Vagina (tissue), 2 donors: ENCODE results near the gene CEP63. TPM values are rescaled to one million over a fixed set of nuclear protein-coding genes. Genes with fewer than 3 reads are reported as not detected.

Experiments
- DNase-seq, 2 donors: peaks; one replicate each; pipeline ENCODE4 v3.0.0-alpha.2; 2017; ENCODE audit errors: extremely low spot score in 2 of 2
- H3K27ac ChIP-seq: fragments of 200-600 bp; sonication (generic); one replicate; pipeline ENCODE4 v1.5.1; 2019
- H3K27me3 ChIP-seq: fragments of 200-600 bp; sonication (generic); one replicate; pipeline ENCODE4 v1.5.1; 2019
- H3K36me3 ChIP-seq, 2 donors: fragments of 200-600 bp; sonication (generic); one replicate each; pipeline ENCODE4 v1.5.1; 2017 to 2019
- H3K4me1 ChIP-seq: fragments of 200-600 bp; sonication (generic); one replicate; pipeline ENCODE4 v1.5.1; 2019
- H3K4me3 ChIP-seq, 2 donors: fragments of 200-600 bp; sonication (generic); 1 replicate in 1 of 2; 2 replicates in 1 of 2; pipeline ENCODE4 v1.5.1; 2016 to 2019
- H3K9me3 ChIP-seq: fragments of 200-600 bp; sonication (generic); one replicate; pipeline ENCODE4 v1.5.1; 2019
- POLR2A ChIP-seq, 2 donors: fragments of 450-650 bp; IDR thresholded peaks; one replicate each; pipeline ENCODE4 v1.6.1; 2017; ENCODE audit warnings: antibody characterized with exemption in 2 of 2, mild to moderate bottlenecking in 2 of 2, moderate library complexity in 2 of 2
- POLR2AphosphoS5 ChIP-seq, 2 donors: sonication (generic); formaldehyde crosslinking; IDR thresholded peaks; one replicate each; pipeline ENCODE4 v1.9.0; 2017; ENCODE audit warnings: antibody characterized with exemption in 2 of 2, mild to moderate bottlenecking in 2 of 2, low read depth in 1 of 2; ENCODE audit not compliant: insufficient read depth in 1 of 2
- intact Hi-C: fragments of 100-400 bp; cut with DNase I; formaldehyde crosslinking; loops from one replicate; pipeline ENCODE4 v1.15.1; 2023
- total RNA-seq: library from RNA; depleted of rRNA; stranded (reverse); fragments of >200 nt; gene quantifications from one replicate; pipeline ENCODE4 v1.2.3, GENCODE V29; 2016
- TF ChIP-seq, protein P1 (sequence below), 3 experiments: fragments of 450-650 bp in 2 of 3; fragments of 200-600 bp in 1 of 3; sonication (generic) in 1 of 3; IDR thresholded peaks; one replicate each; pipeline ENCODE4 v1.5.1; 2017 to 2019; ENCODE audit warnings: antibody characterized with exemption in 3 of 3, mild to moderate bottlenecking in 2 of 3, moderate library complexity in 2 of 3

The CEP63 gene
- total RNA-seq, 1 donor from 2014 or later, result 12.5 TPM

DNA sequence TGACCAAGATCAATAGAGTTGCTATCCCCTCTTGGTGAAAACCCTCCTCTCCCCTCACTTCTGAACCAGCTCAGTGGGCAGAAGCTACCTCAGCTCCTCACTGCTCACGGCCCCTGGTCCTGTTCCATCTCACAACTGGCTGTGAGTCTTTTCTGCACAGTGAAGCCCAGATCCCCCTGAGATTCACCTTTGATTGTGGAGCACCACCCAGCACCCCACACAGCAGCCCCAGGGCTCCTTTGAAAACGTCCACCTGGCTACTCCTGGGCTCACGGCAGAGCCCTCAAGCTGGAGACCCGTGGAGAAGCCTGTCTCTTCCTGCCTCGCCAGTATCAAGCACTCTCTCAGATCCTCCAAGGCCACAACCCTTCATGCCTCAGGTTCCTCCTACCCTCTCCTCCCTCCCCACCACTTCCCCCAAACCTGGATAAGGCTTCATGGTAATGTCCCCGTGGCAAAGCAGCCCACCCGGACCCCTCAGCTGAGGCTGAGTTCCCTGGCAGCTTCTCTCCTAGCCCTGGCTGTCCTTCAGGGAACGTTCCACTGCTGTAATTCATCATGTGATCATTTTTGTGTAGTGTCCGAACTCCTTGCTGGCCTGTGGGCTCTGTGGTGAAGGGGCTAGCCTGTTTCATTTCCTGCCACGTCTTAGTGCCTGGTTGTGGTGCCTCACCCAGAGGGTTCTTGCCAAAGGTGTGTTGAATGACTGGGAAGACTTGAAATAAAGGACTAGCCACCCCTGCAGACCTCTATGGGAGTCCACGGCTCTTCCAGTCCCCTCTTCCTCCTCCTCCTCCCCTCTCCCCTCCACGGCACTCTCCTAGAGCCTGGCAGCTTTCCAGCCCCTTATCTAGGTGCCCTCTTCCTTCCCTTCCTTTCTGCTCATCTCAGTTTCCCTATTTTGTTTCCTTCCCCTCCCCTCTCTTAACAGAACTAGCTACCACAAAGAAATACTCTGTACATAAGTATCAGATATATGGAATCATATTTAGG is 120.5 kb downstream of the CEP63 start:
- no peak for TF ChIP-seq POLR2AphosphoS5 (IDR thresholded peaks at IDR 0.05; ENCODE audit: insufficient read depth in 1 of 2, low read depth in 1 of 2)
- no peak for TF ChIP-seq POLR2A (IDR thresholded peaks at IDR 0.05)
- TF ChIP-seq, protein P1, sequence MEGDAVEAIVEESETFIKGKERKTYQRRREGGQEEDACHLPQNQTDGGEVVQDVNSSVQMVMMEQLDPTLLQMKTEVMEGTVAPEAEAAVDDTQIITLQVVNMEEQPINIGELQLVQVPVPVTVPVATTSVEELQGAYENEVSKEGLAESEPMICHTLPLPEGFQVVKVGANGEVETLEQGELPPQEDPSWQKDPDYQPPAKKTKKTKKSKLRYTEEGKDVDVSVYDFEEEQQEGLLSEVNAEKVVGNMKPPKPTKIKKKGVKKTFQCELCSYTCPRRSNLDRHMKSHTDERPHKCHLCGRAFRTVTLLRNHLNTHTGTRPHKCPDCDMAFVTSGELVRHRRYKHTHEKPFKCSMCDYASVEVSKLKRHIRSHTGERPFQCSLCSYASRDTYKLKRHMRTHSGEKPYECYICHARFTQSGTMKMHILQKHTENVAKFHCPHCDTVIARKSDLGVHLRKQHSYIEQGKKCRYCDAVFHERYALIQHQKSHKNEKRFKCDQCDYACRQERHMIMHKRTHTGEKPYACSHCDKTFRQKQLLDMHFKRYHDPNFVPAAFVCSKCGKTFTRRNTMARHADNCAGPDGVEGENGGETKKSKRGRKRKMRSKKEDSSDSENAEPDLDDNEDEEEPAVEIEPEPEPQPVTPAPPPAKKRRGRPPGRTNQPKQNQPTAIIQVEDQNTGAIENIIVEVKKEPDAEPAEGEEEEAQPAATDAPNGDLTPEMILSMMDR (IDR thresholded peaks at IDR 0.05), result no peak
- H3K4me3 ChIP-seq, result no peak overlapping the region
- no peaks in the 10 kb centered on the region for H3K27me3 ChIP-seq
- H3K9me3 ChIP-seq, result no peaks in the 10 kb centered on the region
- H3K36me3 ChIP-seq, result no peaks in the 10 kb centered on the region
- no peaks in the 10 kb centered on the region for H3K4me1 ChIP-seq
- intact Hi-C loops, result loop anchor here (10.0 kb wide), 1 partner anchor 1288 kb away; no protein-coding TSS in a partner anchor
- H3K27ac ChIP-seq, result no peak overlapping the region
- DNase-seq, result peak; percentile 72 to 84

DNA sequence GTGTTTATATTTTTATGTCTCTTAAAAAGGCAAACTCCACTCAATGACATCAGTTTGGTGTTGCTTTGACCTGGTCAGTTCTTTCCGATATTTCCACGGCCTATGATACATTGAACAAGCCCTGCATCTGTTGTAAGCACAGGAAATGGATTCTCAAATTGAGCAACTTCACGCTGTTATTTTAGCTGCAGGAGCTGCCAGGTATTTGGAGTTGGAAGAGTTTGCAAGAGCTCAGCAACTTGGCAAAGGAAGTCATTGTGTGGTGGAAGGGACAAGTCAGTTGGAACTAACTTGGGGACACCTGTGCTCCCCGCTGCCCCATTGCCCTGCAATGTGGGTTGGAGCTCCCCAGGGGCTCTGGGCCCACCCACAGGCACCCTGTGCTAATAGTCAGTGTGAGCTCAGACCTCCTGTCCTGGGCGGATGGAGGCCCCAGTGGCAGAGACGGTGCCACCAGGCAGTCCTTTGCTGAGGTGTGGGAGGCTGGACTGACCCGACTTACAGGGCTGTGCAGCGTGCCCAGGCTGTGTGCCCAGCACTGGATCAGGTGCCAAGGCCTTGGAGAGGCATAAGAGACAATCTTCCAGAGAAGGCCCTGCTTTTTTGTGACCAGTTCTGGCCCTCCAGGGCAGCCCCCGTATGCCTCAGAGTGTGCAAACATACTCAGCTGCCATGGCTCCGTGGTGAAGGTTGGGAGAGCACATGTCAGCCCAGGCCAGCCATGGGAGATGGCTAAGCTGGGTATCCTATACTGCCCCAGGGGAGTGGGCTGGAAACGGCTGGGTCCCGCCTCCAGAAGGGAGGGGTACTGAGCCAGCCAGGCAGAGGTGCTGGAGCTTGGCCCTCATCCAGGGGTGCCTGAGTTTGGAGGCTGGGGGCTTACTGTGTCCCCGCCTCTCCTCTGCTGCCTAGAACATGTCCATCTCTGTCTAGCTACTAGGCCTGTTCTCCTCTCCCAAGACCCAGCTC is 121.5 kb downstream of the CEP63 start:
- H3K9me3 ChIP-seq, result no peaks in the 10 kb centered on the region
- peak in 1 of 2 donors; percentile 80 for DNase-seq
- no peaks in the 10 kb centered on the region for H3K27me3 ChIP-seq
- intact Hi-C loops, result loop anchor here (10.0 kb wide), 1 partner anchor 1287 kb away; no protein-coding TSS in a partner anchor
- H3K36me3 ChIP-seq, result no peaks in the 10 kb centered on the region
- no peaks in the 10 kb centered on the region for H3K4me1 ChIP-seq
- no peak overlapping the region for H3K4me3 ChIP-seq
- no peak overlapping the region for H3K27ac ChIP-seq
- TF ChIP-seq POLR2A (IDR thresholded peaks at IDR 0.05) (no peak), POLR2AphosphoS5 (IDR thresholded peaks at IDR 0.05; ENCODE audit: insufficient read depth in 1 of 2, low read depth in 1 of 2) (no peak)
- TF ChIP-seq, protein P1 (IDR thresholded peaks at IDR 0.05), result no peak

DNA sequence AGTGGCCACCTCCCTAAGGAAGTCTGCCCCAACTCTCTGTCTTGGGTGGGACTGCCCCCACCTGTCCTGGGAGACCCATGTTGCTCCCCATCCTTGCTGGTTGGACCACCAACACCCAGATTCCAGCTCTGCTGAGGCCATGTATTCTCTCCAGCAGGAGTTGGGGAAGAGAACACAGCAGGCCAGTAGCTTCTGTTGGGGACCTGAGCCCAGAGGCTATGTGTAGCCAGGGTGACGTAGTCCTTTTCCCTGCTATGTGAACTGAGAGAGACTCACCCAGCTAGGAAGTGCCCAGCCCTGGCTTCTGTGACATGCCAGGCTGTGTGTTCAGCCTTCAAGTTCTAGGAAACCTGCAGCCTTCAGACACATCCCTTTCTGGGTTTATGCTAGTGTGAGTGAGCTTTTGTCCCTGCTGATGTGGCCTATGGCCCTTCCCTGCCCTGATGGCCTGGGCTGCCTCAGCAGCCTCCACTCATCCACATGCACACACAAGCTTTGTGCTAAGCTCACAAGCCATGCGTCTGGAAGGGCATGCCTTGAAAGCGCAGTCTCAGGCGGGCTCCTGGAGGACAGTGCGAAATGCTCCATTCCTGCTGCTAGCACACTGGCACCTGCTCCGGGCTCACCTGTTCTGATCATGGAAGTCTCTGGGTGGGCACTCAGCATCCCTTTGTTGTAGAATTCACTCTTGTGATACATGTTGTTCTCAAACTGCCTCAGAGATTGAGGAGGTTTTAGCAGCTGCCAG is 122.3 kb downstream of the CEP63 start:
- DNase-seq, result no peak
- H3K27ac ChIP-seq, result no peak overlapping the region
- H3K4me1 ChIP-seq, result no peaks in the 10 kb centered on the region
- H3K36me3 ChIP-seq, result no peaks in the 10 kb centered on the region
- intact Hi-C loops, result loop anchor here (10.0 kb wide), 1 partner anchor 1287 kb away; no protein-coding TSS in a partner anchor
- H3K4me3 ChIP-seq, result no peak overlapping the region
- no peaks in the 10 kb centered on the region for H3K9me3 ChIP-seq
- no peak for TF ChIP-seq POLR2AphosphoS5 (IDR thresholded peaks at IDR 0.05; ENCODE audit: insufficient read depth in 1 of 2, low read depth in 1 of 2)
- no peak for TF ChIP-seq POLR2A (IDR thresholded peaks at IDR 0.05)
- TF ChIP-seq, protein P1 (IDR thresholded peaks at IDR 0.05), result no peak
- no peaks in the 10 kb centered on the region for H3K27me3 ChIP-seq

DNA sequence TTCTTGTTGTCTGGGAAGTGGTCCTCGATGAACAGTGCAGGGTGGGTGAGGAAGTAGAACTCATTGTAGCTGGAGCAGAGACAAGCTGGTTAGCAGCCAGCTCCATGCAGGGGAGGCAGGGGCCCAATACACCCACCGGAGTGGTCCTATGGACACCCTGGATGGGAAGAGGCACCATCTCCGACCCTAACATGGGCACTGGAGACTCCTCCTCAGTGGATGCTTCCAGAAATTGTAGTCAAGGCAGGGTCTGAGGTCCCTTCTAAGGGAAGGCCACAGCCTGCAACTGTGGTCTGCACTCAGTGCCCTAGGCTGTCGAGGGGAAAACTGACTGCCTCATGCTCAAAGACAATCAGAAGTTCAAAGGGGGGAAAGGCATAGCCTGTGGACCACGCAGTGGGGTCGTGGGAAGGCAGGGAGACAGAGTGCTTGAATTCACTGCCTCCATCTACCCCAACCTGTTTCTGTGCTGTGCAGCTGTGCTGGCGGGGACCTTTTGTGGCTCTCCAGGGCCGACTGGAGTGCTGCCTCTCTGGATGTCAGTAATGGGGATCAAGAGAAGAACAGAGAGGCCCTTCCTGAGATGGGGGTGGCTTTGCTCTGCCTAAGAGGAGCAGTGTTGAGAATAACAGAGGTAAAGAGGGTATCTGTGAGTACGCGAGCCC is 123.0 kb downstream of the CEP63 start:
- H3K27me3 ChIP-seq, result no peaks in the 10 kb centered on the region
- intact Hi-C loops, result loop anchor here (10.0 kb wide), 1 partner anchor 1286 kb away; no protein-coding TSS in a partner anchor
- H3K36me3 ChIP-seq, result no peaks in the 10 kb centered on the region
- no peak overlapping the region for H3K27ac ChIP-seq
- DNase-seq, result peak in 1 of 2 donors; percentile 72
- H3K9me3 ChIP-seq, result no peaks in the 10 kb centered on the region
- H3K4me3 ChIP-seq, result no peak overlapping the region
- H3K4me1 ChIP-seq, result no peaks in the 10 kb centered on the region
- TF ChIP-seq, protein P1 (IDR thresholded peaks at IDR 0.05), result no peak
- no peak for TF ChIP-seq POLR2AphosphoS5 (IDR thresholded peaks at IDR 0.05; ENCODE audit: insufficient read depth in 1 of 2, low read depth in 1 of 2)
- no peak for TF ChIP-seq POLR2A (IDR thresholded peaks at IDR 0.05)
